IPS-18c (cell line): ENCODE measurements around the gene MAST4.

Source experiments
- H3K4me3 ChIP-seq: 2 replicates; pipeline ENCODE4 v1.7.0; 2013; ENCODE audit warnings: low read depth, mild to moderate bottlenecking, low read length, moderate library complexity; ENCODE audit not compliant: insufficient read depth
- H3K9me3 ChIP-seq: one replicate; pipeline ENCODE4 v1.6.1; 2013; ENCODE audit warnings: mild to moderate bottlenecking, low read length, moderate library complexity; ENCODE audit not compliant: control insufficient read depth, insufficient read depth

Gene MAST4

GRCh38 chr5:67045816-67046740, 449.9 kb downstream of the MAST4 start:
- Histone ChIP-seq H3K4me3 (no peak overlapping the region), H3K9me3 (no peaks in the 10 kb centered on the region)

GRCh38 chr5:67047160-67047559, 451.0 kb downstream of the MAST4 start:
- Histone ChIP-seq H3K4me3 (no peak overlapping the region), H3K9me3 (no peaks in the 10 kb centered on the region)

DNA sequence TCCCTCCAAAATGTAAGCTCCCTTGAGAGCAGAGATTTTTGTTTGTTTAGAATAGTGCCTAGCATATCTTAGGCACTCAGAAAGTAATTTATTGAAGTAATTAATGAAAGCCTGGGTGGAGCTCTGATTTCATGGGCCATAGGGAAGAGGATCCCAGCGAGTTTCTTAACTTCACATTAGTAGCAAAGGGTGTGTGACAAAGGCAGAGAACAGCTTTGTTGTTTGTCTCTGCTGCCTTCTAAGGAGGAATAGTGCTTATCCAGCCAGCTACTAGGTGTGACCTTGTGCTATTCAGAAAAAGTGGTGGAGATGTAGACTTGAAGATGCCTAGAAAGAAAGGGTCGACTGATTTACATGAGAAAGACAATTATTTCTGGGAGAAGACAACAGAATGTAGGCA, 451.4 kb downstream of the MAST4 start:
- no peak overlapping the region for H3K4me3 ChIP-seq
- H3K9me3 ChIP-seq = no peaks in the 10 kb centered on the region

- H3K4me3 ChIP-seq = no peak overlapping the region
- no peaks in the 10 kb centered on the region for H3K9me3 ChIP-seq
Measured at GRCh38 chr5:67050125-67050524, 453.9 kb downstream of the MAST4 start.

- H3K9me3 ChIP-seq = no peaks in the 10 kb centered on the region
- no peak overlapping the region for H3K4me3 ChIP-seq
Measured at GRCh38 chr5:67050635-67051034, 454.4 kb downstream of the MAST4 start.

DNA sequence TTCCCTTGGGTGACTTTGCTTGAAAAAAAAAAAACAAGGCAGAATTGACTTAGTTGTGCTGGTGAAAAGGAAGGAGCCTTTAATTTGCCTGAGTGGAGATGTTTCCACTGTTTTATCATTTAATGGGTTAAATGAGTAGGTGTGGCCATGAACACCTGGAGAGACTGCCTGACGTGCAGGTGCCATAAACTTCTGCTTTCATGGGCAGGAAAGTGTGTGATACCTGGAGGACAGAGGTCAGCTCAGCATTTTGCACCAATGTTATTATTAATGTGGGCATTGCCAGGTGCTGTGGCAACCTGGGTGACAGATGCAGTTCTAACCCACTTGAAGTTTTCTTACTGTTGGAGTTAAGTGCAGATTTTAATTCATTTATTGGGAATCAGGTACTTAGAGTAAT, 455.0 kb downstream of the MAST4 start:
- Histone ChIP-seq H3K9me3 (no peaks in the 10 kb centered on the region), H3K4me3 (no peak overlapping the region)

DNA sequence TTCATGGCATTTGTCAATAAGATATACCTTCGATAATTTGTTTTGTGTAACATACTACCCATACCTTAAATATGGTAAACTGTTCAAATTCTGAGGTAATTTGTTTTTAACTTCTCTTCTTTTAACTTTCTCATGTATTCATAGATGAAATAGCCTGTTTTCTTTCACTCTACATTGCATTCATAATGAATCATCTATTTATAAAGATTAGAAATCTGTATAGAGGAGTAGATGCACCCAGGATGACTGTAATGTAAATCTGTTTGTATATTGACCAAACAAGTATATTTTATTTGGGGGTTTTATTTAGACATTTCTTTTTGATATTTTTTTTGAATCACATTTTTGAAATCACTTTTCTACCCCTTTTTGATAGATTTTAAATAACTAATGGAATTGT, 455.8 kb downstream of the MAST4 start:
- H3K9me3 ChIP-seq = no peaks in the 10 kb centered on the region
- no peak overlapping the region for H3K4me3 ChIP-seq

- H3K4me3 ChIP-seq = no peak overlapping the region
Measured at GRCh38 chr5:67053229-67053628, 457.0 kb downstream of the MAST4 start.

GRCh38 chr5:67058998-67059743, 463.0 kb downstream of the MAST4 start:
- no peaks in the 10 kb centered on the region for H3K9me3 ChIP-seq
- no peak overlapping the region for H3K4me3 ChIP-seq

More at GRCh38 chr5:67053229-67053628, 457.0 kb downstream of the MAST4 start:
- H3K9me3 ChIP-seq = no peaks in the 10 kb centered on the region

DNA sequence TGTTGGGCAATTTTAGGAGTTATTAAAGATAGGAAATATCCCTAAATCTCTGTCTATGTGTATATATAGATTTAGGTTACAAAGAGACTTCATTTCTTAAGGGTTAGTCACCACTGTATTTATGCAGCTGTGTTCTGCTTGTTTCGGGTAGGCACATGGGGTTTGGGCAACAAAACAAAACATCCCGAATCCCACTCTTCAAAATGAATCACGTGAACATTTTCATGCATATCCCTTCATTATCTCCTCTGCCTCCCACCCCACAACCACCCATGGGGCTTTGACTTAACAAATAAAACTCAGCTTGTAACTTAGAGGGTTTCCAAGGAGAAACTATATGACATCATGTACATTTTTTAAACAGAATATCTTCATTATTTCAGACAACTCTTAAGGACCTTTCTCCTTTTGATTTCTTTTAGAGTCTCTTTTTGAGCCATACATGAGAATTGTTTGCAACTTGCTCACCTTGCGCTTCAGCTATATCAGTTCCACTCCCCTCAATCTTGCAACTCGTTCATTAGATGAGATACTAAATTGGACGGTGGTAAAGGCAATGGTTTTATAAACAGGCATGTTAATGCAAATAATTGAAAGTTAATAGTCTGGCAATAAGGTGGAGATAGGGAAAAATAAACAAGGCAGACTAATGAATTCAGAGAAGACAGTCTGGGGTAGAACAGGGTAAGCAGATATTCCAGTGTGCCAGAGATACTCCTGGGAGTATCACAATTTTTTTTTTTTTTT, 463.7 kb downstream of the MAST4 start:
- H3K4me3 ChIP-seq = no peak overlapping the region

GRCh38 chr5:67061511-67061910, 465.3 kb downstream of the MAST4 start:
- no peak overlapping the region for H3K4me3 ChIP-seq

More for the DNA sequence above, 463.7 kb downstream of the MAST4 start:
- no peaks in the 10 kb centered on the region for H3K9me3 ChIP-seq

DNA sequence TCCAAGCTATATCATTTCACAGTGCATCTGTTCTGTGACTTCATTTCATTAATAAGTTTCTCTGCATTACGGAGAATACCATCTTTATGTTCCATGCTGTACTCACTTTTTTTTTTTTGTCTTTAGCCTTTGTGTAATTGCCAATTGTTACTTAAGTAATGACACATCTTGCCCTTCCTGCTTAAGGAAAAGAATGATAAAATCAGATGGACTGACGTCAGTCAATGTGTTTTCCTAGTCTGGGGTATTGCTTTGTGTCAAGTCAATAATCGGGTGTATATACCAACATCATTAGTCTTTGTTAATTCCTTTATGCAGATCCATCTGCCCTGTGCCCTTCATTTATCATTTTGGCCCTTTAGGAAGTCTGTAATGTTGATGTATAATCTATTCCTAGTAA, 466.9 kb downstream of the MAST4 start:
- Histone ChIP-seq H3K9me3 (no peaks in the 10 kb centered on the region), H3K4me3 (no peak overlapping the region)

More at GRCh38 chr5:67061511-67061910, 465.3 kb downstream of the MAST4 start:
- no peaks in the 10 kb centered on the region for H3K9me3 ChIP-seq

GRCh38 chr5:67063791-67064190, 467.6 kb downstream of the MAST4 start:
- no peaks in the 10 kb centered on the region for H3K9me3 ChIP-seq

GRCh38 chr5:67065237-67065636, 469.0 kb downstream of the MAST4 start:
- Histone ChIP-seq H3K4me3 (no peak overlapping the region), H3K9me3 (no peaks in the 10 kb centered on the region)

More at GRCh38 chr5:67063791-67064190, 467.6 kb downstream of the MAST4 start:
- H3K4me3 ChIP-seq = no peak overlapping the region

DNA sequence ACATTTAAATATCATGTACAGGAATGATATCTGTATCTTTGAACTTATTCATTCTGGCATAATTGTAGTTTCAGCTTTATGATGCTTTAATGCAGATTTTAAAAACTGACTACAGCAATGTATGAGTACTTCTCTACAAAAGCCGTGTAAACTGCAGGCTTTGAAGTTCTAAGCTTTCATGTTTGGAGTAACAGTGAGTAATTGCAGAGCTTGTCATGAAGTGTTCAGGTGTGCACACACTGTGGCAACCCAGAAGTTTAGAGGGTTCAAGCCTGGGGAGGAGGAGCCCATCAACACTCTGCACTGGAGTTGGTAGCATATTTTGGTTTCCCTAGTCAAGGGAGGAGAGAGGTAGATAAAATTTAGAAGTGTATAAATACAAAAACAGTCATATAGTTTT, 469.5 kb downstream of the MAST4 start:
- Histone ChIP-seq H3K9me3 (no peaks in the 10 kb centered on the region), H3K4me3 (no peak overlapping the region)

GRCh38 chr5:67066815-67067214, 470.6 kb downstream of the MAST4 start:
- no peaks in the 10 kb centered on the region for H3K9me3 ChIP-seq
- H3K4me3 ChIP-seq = no peak overlapping the region

DNA sequence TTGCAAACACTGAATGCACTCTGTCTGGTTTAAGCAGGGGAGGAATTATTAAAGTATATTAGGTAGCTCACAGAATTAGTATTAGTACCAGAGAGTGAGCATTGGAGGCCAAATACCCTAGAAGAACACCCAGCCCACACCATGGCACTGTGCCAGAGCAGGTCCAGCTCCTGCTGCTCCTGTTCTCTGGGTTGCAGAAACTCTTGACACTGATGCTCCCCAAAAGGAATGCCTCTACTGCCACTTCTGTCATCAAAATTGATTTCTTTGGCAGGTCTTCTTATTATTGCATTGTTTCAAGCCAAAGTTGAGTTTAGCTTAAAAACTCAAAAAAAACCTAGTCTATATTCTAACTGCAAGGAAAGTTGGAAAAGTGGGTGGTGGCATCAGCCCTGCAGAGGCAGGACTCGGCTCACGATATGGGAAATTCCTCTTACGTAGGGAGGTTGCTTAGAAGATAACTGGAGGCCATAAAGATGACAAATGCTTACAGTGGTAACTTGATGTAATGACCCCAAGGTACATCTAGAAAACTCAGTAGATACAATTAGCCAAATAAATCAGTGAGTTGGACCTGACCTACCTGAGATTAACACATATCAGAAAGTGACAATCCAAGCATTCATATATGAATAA, 477.0 kb downstream of the MAST4 start:
- Histone ChIP-seq H3K9me3 (no peaks in the 10 kb centered on the region), H3K4me3 (no peak overlapping the region)
